HL-60 (cell line): ENCODE results near the gene SLC6A8.

Source experiments
- POLR2AphosphoS5 ChIP-seq: IDR thresholded peaks from 2 replicates; pipeline ENCODE4 v1.6.1; 2012; ENCODE audit warnings: low read depth
- SPI1 ChIP-seq: IDR thresholded peaks from 2 replicates; pipeline ENCODE4 v1.6.1; 2012; ENCODE audit warnings: low read depth, mild to moderate bottlenecking, borderline replicate concordance
- TF ChIP-seq, protein P1 (sequence below): IDR thresholded peaks from one replicate; pipeline ENCODE4 v1.5.1; 2011; ENCODE audit warnings: low read length, control low read depth, inconsistent platforms; ENCODE audit not compliant: insufficient read depth
- TF ChIP-seq, protein P2 (sequence below): IDR thresholded peaks from 2 replicates; pipeline ENCODE4 v1.6.1; 2012; ENCODE audit warnings: low read depth; ENCODE audit not compliant: insufficient replicate concordance

DNA sequence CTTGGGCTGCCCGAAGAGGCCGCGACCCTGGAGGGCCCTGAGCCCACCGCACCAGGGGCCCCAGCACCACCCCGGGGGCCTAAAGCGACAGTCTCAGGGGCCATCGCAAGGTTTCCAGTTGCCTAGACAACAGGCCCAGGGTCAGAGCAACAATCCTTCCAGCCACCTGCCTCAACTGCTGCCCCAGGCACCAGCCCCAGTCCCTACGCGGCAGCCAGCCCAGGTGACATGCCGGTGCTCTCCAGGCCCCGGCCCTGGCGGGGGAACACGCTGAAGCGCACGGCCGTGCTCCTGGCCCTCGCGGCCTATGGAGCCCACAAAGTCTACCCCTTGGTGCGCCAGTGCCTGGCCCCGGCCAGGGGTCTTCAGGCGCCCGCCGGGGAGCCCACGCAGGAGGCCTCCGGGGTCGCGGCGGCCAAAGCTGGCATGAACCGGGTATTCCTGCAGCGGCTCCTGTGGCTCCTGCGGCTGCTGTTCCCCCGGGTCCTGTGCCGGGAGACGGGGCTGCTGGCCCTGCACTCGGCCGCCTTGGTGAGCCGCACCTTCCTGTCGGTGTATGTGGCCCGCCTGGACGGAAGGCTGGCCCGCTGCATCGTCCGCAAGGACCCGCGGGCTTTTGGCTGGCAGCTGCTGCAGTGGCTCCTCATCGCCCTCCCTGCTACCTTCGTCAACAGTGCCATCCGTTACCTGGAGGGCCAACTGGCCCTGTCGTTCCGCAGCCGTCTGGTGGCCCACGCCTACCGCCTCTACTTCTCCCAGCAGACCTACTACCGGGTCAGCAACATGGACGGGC lies 37.5 kb downstream of the SLC6A8 start:
- TF ChIP-seq, protein P1, sequence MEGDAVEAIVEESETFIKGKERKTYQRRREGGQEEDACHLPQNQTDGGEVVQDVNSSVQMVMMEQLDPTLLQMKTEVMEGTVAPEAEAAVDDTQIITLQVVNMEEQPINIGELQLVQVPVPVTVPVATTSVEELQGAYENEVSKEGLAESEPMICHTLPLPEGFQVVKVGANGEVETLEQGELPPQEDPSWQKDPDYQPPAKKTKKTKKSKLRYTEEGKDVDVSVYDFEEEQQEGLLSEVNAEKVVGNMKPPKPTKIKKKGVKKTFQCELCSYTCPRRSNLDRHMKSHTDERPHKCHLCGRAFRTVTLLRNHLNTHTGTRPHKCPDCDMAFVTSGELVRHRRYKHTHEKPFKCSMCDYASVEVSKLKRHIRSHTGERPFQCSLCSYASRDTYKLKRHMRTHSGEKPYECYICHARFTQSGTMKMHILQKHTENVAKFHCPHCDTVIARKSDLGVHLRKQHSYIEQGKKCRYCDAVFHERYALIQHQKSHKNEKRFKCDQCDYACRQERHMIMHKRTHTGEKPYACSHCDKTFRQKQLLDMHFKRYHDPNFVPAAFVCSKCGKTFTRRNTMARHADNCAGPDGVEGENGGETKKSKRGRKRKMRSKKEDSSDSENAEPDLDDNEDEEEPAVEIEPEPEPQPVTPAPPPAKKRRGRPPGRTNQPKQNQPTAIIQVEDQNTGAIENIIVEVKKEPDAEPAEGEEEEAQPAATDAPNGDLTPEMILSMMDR, result no peak
- TF ChIP-seq POLR2AphosphoS5, result no peak; the same call in 1 of the 2 replicates
- TF ChIP-seq, protein P2, sequence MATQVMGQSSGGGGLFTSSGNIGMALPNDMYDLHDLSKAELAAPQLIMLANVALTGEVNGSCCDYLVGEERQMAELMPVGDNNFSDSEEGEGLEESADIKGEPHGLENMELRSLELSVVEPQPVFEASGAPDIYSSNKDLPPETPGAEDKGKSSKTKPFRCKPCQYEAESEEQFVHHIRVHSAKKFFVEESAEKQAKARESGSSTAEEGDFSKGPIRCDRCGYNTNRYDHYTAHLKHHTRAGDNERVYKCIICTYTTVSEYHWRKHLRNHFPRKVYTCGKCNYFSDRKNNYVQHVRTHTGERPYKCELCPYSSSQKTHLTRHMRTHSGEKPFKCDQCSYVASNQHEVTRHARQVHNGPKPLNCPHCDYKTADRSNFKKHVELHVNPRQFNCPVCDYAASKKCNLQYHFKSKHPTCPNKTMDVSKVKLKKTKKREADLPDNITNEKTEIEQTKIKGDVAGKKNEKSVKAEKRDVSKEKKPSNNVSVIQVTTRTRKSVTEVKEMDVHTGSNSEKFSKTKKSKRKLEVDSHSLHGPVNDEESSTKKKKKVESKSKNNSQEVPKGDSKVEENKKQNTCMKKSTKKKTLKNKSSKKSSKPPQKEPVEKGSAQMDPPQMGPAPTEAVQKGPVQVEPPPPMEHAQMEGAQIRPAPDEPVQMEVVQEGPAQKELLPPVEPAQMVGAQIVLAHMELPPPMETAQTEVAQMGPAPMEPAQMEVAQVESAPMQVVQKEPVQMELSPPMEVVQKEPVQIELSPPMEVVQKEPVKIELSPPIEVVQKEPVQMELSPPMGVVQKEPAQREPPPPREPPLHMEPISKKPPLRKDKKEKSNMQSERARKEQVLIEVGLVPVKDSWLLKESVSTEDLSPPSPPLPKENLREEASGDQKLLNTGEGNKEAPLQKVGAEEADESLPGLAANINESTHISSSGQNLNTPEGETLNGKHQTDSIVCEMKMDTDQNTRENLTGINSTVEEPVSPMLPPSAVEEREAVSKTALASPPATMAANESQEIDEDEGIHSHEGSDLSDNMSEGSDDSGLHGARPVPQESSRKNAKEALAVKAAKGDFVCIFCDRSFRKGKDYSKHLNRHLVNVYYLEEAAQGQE, result no peak
- no peak for TF ChIP-seq SPI1
